ENCODE measurements around the gene PKN1. TPM values are rescaled to one million over a fixed set of nuclear protein-coding genes. Genes with fewer than 3 reads are reported as not detected.
A peak's percentile ranks its signal among the peaks of the same experiment; 100 is the strongest.

The PKN1 gene
- total RNA-seq, 1 experiment from 2014 or later: 205 TPM

DNA sequence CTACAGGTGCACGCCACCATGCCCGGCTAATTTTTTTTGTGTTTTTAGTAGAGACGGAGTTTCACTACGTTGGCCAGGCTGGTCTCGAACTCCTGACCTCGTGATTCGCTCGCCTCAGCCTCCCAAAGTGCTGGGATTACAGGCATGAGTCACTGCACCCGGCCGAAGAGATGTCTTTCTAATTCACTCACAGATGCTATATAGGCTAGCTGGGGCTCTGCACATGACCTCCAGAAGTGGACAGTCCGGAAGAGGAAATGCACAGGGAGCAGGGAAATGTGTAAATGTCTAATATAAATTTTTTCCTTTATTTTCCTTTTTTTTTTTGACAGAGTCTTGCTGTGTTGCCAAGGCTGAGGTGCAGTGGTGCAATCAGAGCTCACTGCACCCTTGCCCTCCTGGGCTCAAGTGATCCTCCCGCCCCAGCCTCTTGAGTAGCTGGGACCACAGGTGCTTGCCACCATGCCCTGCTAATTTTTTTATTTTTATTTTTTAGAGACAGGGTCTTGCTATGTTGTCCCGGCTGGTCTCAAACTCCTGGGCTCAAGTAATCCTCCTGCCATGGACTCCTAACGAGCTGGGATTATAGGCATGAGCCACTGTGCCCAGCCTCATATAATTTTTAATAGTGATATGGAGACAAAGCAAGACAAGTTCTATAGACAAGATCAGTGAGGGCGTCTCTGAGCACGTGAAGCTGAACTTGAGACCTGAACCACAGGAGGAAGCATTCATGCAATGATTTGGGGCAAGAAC, 54.4 kb downstream of the PKN1 start:
- intact Hi-C loops (cut with micrococcal nuclease; ENCODE audit: unreplicated experiment): no loop called here
- CTCF ChIA-PET: interaction anchor here (0.7 kb wide), 1 partner anchor 78 kb away, joined by 3 read pairs; no protein-coding TSS in a partner anchor
- in situ Hi-C loops (cut with HindIII; ENCODE audit: low pct_unique_long_range_greater_than_20kb, low sequenced_read_pairs): no loop called here
- Histone ChIP-seq H3K27ac (ENCODE audit: low read length) (no peak overlapping the region), H3K36me3 (ENCODE audit: control insufficient read depth, insufficient read depth, low read length) (no peaks in the 10 kb centered on the region; the same call in 1 of the 2 replicates), H3K27me3 (ENCODE audit: control insufficient read depth, insufficient read depth, low read length) (no peaks in the 10 kb centered on the region), H3K9me3 (ENCODE audit: control insufficient read depth, insufficient read depth, low read depth, low read length) (no peaks in the 10 kb centered on the region), H3K4me1 (ENCODE audit: control insufficient read depth, insufficient read depth, low read length) (no peaks in the 10 kb centered on the region), H3K4me3 (ENCODE audit: low read depth in 2 of 2, low read length in 2 of 2) (no peak overlapping the region)
- BruUV-seq (replicated peaks): no TSS peak
- TF ChIP-seq, protein P1, sequence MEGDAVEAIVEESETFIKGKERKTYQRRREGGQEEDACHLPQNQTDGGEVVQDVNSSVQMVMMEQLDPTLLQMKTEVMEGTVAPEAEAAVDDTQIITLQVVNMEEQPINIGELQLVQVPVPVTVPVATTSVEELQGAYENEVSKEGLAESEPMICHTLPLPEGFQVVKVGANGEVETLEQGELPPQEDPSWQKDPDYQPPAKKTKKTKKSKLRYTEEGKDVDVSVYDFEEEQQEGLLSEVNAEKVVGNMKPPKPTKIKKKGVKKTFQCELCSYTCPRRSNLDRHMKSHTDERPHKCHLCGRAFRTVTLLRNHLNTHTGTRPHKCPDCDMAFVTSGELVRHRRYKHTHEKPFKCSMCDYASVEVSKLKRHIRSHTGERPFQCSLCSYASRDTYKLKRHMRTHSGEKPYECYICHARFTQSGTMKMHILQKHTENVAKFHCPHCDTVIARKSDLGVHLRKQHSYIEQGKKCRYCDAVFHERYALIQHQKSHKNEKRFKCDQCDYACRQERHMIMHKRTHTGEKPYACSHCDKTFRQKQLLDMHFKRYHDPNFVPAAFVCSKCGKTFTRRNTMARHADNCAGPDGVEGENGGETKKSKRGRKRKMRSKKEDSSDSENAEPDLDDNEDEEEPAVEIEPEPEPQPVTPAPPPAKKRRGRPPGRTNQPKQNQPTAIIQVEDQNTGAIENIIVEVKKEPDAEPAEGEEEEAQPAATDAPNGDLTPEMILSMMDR (IDR thresholded peaks at IDR 0.05): no peak
- TF ChIP-seq, protein P2, sequence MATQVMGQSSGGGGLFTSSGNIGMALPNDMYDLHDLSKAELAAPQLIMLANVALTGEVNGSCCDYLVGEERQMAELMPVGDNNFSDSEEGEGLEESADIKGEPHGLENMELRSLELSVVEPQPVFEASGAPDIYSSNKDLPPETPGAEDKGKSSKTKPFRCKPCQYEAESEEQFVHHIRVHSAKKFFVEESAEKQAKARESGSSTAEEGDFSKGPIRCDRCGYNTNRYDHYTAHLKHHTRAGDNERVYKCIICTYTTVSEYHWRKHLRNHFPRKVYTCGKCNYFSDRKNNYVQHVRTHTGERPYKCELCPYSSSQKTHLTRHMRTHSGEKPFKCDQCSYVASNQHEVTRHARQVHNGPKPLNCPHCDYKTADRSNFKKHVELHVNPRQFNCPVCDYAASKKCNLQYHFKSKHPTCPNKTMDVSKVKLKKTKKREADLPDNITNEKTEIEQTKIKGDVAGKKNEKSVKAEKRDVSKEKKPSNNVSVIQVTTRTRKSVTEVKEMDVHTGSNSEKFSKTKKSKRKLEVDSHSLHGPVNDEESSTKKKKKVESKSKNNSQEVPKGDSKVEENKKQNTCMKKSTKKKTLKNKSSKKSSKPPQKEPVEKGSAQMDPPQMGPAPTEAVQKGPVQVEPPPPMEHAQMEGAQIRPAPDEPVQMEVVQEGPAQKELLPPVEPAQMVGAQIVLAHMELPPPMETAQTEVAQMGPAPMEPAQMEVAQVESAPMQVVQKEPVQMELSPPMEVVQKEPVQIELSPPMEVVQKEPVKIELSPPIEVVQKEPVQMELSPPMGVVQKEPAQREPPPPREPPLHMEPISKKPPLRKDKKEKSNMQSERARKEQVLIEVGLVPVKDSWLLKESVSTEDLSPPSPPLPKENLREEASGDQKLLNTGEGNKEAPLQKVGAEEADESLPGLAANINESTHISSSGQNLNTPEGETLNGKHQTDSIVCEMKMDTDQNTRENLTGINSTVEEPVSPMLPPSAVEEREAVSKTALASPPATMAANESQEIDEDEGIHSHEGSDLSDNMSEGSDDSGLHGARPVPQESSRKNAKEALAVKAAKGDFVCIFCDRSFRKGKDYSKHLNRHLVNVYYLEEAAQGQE (IDR thresholded peaks at IDR 0.05; ENCODE audit: insufficient read depth in 1 of 2, low read depth in 2 of 2, low read length in 1 of 2): no peak
- TF ChIP-seq SIN3A (IDR thresholded peaks at IDR 0.05; ENCODE audit: borderline replicate concordance, insufficient read depth, low read depth, low read length) (no peak), POLR2AphosphoS5 (IDR thresholded peaks at IDR 0.05; ENCODE audit: low read depth, low read length) (no peak)
- no peak for DNase-seq (ENCODE audit: low read depth, low spot score)
- POLR2A ChIA-PET: no interaction called here
- ATAC-seq: no peak

DNA sequence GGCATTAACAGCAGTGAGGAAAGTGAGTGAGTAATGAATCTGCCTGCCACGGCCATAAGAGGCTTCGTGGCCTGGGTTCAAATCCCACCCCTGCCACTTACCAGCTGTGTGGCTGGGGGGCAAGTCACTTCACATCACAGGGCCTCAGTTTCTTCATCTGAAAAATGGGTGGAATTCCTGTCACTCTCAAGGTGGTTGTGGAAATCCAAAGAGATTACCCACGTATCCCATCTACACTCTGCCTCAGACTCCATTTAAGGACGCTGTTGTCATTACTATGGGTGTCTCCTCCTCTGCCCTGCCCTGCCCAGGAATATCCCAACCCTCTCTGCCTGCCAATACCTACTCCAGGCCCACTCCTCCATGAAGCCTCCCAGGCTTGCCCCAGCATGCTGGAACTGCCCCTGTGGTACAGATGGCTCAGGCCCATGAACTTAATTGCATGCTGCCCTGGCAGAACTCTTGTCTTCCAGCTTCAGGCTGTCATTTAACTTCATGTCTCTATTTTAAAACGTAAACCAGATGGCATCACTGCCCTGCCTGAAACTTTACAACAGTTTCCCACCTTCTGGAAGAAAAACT, 59.7 kb downstream of the PKN1 start:
- H3K9me3 ChIP-seq (ENCODE audit: control insufficient read depth, insufficient read depth, low read depth, low read length): no peaks in the 10 kb centered on the region
- no peak for TF ChIP-seq POLR2AphosphoS5 (IDR thresholded peaks at IDR 0.05; ENCODE audit: low read depth, low read length)
- TF ChIP-seq, protein P2 (IDR thresholded peaks at IDR 0.05; ENCODE audit: insufficient read depth in 1 of 2, low read depth in 2 of 2, low read length in 1 of 2): no peak
- TF ChIP-seq, protein P1 (IDR thresholded peaks at IDR 0.05): no peak
- no peak for TF ChIP-seq TCF7L2 (IDR thresholded peaks at IDR 0.05; ENCODE audit: low read depth, low read length)
- no peak for TF ChIP-seq SIN3A (IDR thresholded peaks at IDR 0.05; ENCODE audit: borderline replicate concordance, insufficient read depth, low read depth, low read length)
- H3K27me3 ChIP-seq (ENCODE audit: control insufficient read depth, insufficient read depth, low read length): no peaks in the 10 kb centered on the region
- TSS peak; percentile 56 for BruUV-seq (replicated peaks)
- DNase-seq (ENCODE audit: low read depth, low spot score) (no peak), ATAC-seq (no peak)
- in situ Hi-C loops (cut with HindIII; ENCODE audit: low pct_unique_long_range_greater_than_20kb, low sequenced_read_pairs): no loop called here
- H3K4me3 ChIP-seq (ENCODE audit: low read depth in 2 of 2, low read length in 2 of 2): no peak overlapping the region
- no peaks in the 10 kb centered on the region; the same call in 1 of the 2 replicates for H3K36me3 ChIP-seq (ENCODE audit: control insufficient read depth, insufficient read depth, low read length)
- ChIA-PET CTCF (interaction anchor here (0.6 kb wide), 1 partner anchor 70 kb away, joined by 15 read pairs; no protein-coding TSS in a partner anchor), POLR2A (no interaction called here)
- H3K4me1 ChIP-seq (ENCODE audit: control insufficient read depth, insufficient read depth, low read length): peaks cover 18% of the 10 kb centered on the region
- intact Hi-C loops (cut with micrococcal nuclease; ENCODE audit: unreplicated experiment): no loop called here
- H3K27ac ChIP-seq (ENCODE audit: low read length): no peak overlapping the region
